Measurements from ENCODE around the gene SSBP1. TPM values are rescaled to one million over a fixed set of nuclear protein-coding genes. Genes with fewer than 3 reads are reported as not detected.

Gene SSBP1
- total and polyA plus RNA-seq, 2 of the 4 experiments (the other 2 are of a cell fraction) = 158 to 204 TPM

GRCh38 chr7:141715794-141716689 lies 22.1 kb upstream of the SSBP1 start:
- WGBS, 2 experiments (ENCODE audit: extremely low coverage in 2 of 2, insufficient read length in 1 of 2) = 40% methylated on average over 1 of the region's 6 CpGs; no CpG with 5 or more reads in 1 of the 2 experiments
- no peak overlapping the region for H4K91ac ChIP-seq (ENCODE audit: insufficient read depth, low read depth, low read length)
- H3K27me3 ChIP-seq (ENCODE audit: control insufficient read depth, insufficient read depth, low read length) = no peaks in the 10 kb centered on the region
- H3K56ac ChIP-seq (ENCODE audit: extremely low read depth, insufficient read depth, low read length) = no peak overlapping the region
- ChIA-PET CTCF (no interaction called here), POLR2A (ENCODE audit: unreplicated experiment) (no interaction called here)
- no peak overlapping the region for H2AFZ ChIP-seq (replicated peaks; ENCODE audit: low read length, poor library complexity)
- no peak overlapping the region for H2BK5ac ChIP-seq (ENCODE audit: low read depth, low read length, poor library complexity, severe bottlenecking)
- no peak overlapping the region for H3K4me2 ChIP-seq (ENCODE audit: low read depth, low read length)
- H2BK120ac ChIP-seq (ENCODE audit: low read depth, low read length) = no peak overlapping the region
- intact Hi-C loops (cut with micrococcal nuclease) = no loop called here
- TF ChIP-seq FOS (IDR thresholded peaks at IDR 0.05; ENCODE audit: low read depth, low read length) (no peak), RFX5 (IDR thresholded peaks at IDR 0.05; ENCODE audit: low read depth, low read length) (no peak), BHLHE40 (IDR thresholded peaks at IDR 0.05; ENCODE audit: low read depth, low read length) (no peak)
- no peak overlapping the region for H3K4me3 ChIP-seq (ENCODE audit: insufficient read depth, low read depth, low read length)
- no peak overlapping the region for H4K5ac ChIP-seq (ENCODE audit: low read depth, low read length)
- dilution Hi-C loops (cut with HindIII; ENCODE audit: low sequenced_read_pairs, unreplicated experiment) = no loop called here
- H2BK15ac ChIP-seq (ENCODE audit: low read depth, low read length) = no peak overlapping the region
- no peak overlapping the region for H2AK5ac ChIP-seq (ENCODE audit: low read depth, low read length)
- H3K4ac ChIP-seq (ENCODE audit: low read depth, low read length) = no peak overlapping the region
- in situ Hi-C loops (cut with MboI; ENCODE audit: low sequenced_read_pairs) = no loop called here
- no peaks in the 10 kb centered on the region for H3K9me1 ChIP-seq (ENCODE audit: insufficient read depth, low read length)
- no peak overlapping the region for H4K8ac ChIP-seq (ENCODE audit: low read depth in 2 of 2, low read length in 2 of 2)
- no peaks in the 10 kb centered on the region for H4K20me1 ChIP-seq (ENCODE audit: insufficient read depth, low read length)
- H3K9ac ChIP-seq (ENCODE audit: low read depth, low read length) = no peak overlapping the region
- H3K9me3 ChIP-seq (ENCODE audit: control insufficient read depth, insufficient read depth, low read length) = no peaks in the 10 kb centered on the region
- no peak overlapping the region for H3K18ac ChIP-seq (ENCODE audit: low read depth, low read length)
- ATAC-seq (ENCODE audit: low read depth) (no peak), DNase-seq (no peak)
- no TSS peak for BruUV-seq (replicated peaks)
- H3K27ac ChIP-seq (ENCODE audit: insufficient read depth, low read length) = no peak overlapping the region
- no peak overlapping the region for H2BK20ac ChIP-seq (ENCODE audit: low read depth, low read length)
- H3K79me1 ChIP-seq (ENCODE audit: low read depth in 1 of 2, low read length in 2 of 2) = no peaks in the 10 kb centered on the region
- H3K23ac ChIP-seq (ENCODE audit: low read depth, low read length) = no peak overlapping the region
- no peak overlapping the region for H3K14ac ChIP-seq (replicated peaks; ENCODE audit: low read depth, low read length)
- H3K4me1 ChIP-seq (ENCODE audit: control insufficient read depth, insufficient read depth, low read length) = no peaks in the 10 kb centered on the region
- H2AK9ac ChIP-seq (replicated peaks; ENCODE audit: low read depth, low read length, poor library complexity) = no peak overlapping the region
- no peaks in the 10 kb centered on the region for H3K36me3 ChIP-seq (ENCODE audit: control insufficient read depth, insufficient read depth, low read length)
